ENCODE measurements around the gene PRKG1.

Gene PRKG1

GRCh38 chr10:51857305-51857704 lies 783.0 kb downstream of the PRKG1 start:
- no peak for DNase-seq

DNA sequence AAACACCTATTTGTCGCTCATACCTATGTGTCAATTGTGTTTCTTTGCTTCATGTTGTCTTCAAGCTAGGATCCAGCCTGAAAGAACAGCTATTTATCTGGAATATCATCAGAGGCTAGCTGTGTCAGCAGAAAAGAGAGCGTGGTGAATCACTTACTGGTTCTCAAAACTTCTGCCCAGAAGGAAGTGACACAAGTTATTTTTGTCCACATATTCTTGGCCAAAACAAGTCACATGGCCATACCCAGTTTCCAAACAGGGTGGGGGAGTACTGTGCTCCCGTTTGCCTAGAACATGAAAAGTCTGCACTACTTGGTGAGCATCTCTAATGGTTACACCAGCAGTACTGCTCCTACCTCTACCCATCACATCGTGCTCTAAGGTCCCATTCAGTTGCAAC lies 786.0 kb downstream of the PRKG1 start:
- no peak for DNase-seq

DNA sequence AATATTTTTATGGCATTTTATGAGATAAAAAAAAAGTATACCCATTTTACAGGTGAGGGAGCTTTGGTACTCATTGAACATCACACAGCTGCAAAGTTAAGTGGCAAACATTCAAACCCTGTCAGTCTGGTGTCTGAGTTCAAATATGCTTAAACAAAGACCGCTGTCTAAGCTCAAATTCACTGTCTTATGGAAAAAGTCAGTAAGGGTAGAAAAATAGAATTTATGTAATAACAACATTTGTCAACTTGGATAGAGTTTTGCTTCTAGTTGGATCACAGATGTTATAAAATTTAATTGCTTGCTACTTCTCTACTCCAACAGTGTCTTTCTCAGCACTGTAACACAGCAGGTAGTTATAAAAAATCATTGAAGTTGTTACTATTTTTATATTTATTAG lies 786.8 kb downstream of the PRKG1 start:
- no peak for DNase-seq

DNA sequence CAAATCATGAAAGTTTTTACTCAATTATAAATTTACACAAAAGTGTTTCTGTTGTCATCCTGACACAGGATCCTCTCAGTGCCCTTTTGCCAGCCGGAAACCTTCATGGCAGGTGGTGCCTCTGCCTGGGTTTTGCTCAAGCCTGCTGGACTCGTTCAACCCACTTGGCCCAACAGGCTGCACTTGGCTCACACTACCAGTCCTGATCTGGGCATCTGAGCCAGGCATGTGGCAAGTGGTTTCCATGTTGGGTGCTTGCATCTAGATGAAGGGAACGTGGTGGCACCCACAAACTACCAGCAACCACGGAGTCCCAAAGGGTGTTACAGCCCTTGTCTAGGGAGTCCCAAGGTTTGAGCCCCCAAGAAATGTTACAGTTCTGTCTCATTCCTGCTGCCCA lies 787.4 kb downstream of the PRKG1 start:
- no peak for DNase-seq

DNA sequence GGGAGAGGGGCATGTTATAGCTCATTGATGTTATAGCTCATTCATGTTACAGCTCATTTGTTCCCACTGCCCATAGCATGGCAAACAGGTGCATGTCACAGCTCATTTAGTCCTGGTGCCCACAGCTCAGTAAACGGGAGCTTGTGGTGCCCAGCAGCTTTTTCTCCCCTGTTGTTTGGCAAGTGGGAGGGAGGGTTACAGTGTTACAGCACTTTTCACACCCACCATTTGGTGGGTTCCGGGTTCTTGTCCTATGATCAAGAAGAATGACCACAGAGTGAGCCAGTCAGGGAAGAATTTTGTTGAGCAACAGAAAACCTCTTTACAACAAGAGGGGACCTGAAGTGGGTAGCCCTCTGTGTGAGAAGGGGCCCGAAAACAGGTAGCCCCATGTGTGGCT lies 787.9 kb downstream of the PRKG1 start:
- DNase-seq = no peak

- no peak for DNase-seq
Measured at GRCh38 chr10:51867956-51868355, 793.7 kb downstream of the PRKG1 start.

GRCh38 chr10:51874131-51874530 lies 799.8 kb downstream of the PRKG1 start:
- DNase-seq = no peak

DNA sequence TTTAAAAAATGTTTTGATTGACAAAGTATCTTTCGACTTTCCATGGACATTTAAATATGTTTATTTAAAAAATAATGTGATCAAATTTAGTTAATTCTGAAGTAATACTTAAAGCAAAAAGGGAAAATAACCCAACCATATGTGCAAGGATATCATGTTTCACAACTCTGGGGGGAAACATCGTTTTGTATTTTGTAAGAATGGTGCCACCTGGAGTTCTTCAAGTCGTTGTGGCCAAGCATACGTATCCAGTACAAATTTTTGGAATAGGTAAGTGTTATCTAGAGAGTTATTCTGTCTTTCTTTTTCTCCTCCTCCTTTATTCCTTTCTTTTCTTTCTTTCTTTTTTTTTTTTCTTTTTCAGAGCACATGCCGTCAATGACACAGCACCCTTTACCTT lies 801.3 kb downstream of the PRKG1 start:
- no peak for DNase-seq

DNA sequence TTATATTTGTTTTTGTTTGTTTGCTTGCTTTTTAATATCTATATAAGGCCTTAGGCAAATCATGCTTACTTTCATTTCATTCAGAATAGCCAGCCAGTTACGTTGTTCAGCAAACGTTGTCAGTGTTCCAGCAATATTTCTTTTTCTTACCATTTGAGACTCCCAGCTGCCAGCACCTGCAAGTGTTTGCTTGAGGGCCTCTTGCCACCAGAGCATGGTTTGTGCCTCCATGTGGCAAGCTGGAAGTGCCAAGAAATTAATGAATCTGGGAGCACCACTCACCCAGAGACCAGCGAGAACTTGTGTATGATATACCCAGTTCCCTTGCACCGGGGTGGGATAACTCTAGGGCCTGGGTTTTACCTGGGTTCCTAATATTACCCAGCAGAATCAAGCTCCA lies 802.2 kb downstream of the PRKG1 start:
- DNase-seq = no peak

- DNase-seq = no peak
Measured at GRCh38 chr10:51876979-51877378, 802.7 kb downstream of the PRKG1 start.

DNA sequence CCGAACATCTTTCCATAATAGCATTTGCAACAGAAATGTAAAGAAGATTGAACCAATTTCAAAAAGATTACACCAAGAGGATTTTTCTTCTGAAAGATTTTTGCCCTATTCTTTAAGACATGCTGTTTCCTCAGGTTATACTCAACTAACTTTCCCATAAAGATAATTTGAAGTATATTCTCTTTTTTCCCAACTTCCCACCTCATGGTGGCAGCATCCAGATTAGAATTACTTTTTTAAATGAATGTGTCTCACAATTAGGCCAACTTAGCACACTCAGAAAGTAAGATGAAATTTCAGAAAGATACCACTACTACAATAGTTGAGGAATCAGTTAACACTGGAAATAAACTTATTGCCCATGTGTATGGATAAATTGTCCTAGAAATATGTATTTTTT lies 803.3 kb downstream of the PRKG1 start:
- DNase-seq = no peak

GRCh38 chr10:51878695-51879094 lies 804.4 kb downstream of the PRKG1 start:
- no peak for DNase-seq

- DNase-seq = no peak
Measured at GRCh38 chr10:51879238-51879637, 805.0 kb downstream of the PRKG1 start.

DNA sequence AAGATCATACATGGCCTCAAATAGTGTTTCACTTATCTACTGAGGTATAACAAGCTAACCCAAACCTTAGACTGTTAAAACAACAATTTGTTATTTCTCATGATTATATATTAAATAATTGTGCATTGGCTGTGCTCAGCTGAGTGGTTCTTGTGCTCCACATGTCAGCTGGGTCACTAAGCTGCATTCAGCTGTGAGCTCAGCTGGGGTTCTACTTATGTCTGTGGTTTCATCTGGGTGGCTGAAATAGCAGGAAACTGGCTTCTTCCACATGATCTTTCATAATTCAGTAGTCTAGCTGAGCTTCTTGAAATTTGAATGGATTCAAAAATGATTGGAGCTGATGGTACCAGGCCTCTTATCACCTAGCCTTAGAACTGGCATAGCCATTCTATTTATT lies 806.9 kb downstream of the PRKG1 start:
- DNase-seq = no peak

- no peak for DNase-seq
Measured at GRCh38 chr10:51886438-51887068, 812.3 kb downstream of the PRKG1 start.

- no peak for DNase-seq
Measured at GRCh38 chr10:51888263-51888662, 814.0 kb downstream of the PRKG1 start.

DNA sequence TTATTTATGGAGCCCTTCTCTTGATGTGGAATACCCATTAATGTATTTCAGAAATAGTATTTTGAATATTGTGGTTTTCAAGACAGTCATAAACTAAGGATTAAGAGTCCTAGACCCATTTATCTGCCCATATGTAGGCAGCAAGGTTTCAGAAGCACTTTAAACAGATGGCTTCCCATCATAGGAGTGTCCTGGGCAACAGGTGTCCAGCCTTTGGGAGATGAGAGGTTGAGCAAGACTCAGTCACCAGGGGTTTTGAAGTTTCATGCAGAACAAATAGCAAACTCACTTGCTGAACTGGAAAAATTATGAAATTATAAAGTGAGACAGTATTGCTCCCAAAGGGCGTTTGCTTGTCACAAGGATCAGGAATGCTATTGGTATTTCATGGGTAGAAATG lies 818.0 kb downstream of the PRKG1 start:
- no peak for DNase-seq

GRCh38 chr10:51892965-51893658 lies 818.8 kb downstream of the PRKG1 start:
- no peak for DNase-seq

DNA sequence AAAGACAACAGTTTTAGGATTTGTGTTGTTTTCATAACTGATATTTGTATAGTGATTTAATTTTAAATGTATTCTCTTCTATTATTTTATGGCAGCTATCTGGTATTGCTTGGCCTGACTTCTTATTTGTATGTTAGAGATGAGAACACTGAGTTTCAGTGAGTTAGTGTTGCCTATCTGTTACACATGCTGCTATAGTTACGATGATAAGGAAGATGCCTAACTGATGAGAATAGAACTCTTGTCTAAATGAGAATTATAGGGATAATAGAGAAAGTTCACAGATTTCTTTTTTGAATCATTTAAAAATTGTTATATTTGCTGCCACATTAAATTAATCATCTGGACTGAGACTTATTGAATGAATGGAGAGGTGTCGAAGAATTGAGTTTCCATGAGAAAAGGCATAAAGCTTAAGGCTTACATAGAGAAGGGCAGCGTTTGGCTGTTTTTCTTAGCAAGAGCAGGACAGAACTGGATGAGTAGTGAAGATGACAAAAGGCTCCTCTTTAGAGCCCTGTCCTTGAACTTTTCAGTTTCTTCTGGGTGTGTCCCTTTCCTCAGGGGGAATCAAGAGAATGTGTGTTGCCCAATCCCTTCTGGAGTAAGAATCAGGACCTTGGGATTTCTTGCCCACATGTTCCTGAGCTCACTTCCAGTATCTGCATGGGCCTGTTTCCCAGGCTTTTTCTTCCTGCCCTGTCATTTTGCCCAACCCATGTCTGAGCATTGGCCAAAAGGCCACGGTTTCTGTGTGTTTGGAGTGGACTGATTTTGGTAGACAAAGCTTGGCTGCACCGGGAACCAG lies 820.7 kb downstream of the PRKG1 start:
- DNase-seq = no peak

- no peak for DNase-seq
Measured at GRCh38 chr10:51896849-51897248, 822.6 kb downstream of the PRKG1 start.

DNA sequence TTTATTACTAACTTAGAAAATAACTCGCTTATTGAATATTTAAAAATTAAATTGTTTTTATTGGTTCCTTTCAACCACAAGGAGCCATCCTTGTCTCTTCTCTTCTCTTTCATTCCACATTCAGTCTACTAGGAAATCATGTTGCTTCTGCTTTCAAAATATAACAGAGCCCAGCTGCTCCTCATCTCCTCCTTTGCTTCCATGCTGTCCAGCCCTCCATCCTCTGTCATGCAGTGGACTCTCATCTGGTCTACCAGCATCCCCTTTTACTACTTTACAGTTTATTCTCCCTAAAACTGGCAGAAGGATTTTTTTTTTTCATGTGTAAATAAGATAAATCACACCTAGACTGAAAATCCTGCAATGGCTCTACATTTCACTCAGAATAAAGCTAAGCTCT lies 823.3 kb downstream of the PRKG1 start:
- no peak for DNase-seq

- no peak for DNase-seq
Measured at GRCh38 chr10:51900180-51900579, 825.9 kb downstream of the PRKG1 start.

DNA sequence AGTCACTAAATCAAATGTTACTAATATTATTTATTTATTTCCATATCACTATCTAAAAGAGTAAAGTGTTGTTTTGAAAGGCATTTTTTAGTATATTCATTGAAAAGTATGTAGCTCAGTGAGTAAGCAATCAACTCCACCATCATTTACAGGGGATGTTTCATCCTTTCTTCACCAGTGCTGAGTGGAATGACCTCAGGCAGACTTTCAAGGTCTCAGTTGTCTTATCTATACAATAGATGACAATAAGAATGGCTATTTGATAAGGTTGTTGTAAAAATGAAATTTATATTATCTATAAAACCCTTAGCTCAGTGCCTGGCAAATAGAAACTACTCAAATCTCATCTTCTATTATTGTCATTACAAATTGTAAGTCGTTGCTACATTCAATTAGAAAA lies 829.4 kb downstream of the PRKG1 start:
- no peak for DNase-seq

DNA sequence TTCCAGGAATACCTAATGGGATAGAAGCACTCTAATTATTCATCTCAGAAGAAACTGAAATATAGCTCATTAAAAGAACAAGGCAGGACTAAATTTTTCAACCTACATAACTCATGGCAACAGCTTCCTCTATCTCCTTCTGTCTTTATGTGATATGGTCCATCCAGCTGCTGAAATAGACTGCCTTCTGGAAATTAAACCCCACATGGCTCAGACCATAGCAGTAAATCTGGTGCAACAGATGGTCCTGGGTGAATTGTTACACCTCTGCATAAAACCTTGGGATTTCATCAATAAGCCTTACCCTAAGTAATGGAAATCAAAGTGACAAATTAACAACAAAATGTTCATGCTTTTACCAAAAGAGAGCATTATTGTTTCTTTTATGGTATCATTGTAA lies 830.7 kb downstream of the PRKG1 start:
- DNase-seq = no peak

All from activated gamma-delta T cell (primary cell).